NCI-H510A treated with DMSO at 0.1 percent for 48 hours (cell line): ENCODE results near the gene CHAF1A.

Experiments used
- DNase-seq: peaks from one replicate; lab custom pipeline; 2025; lab: John Stamatoyannopoulos, UW

The CHAF1A gene

GRCh38 chr19:4441994-4442818 is 39.8 kb downstream of the CHAF1A start:
- no peak for DNase-seq

- DNase-seq = no peak
These were observed 40.3 kb downstream of the CHAF1A start for GRCh38 chr19:4442819-4443146.

GRCh38 chr19:4443188-4443587 is 40.7 kb downstream of the CHAF1A start:
- no peak for DNase-seq

- no peak for DNase-seq
These were observed 41.7 kb downstream of the CHAF1A start for GRCh38 chr19:4443966-4444764.

- DNase-seq = no peak
These were observed 42.6 kb downstream of the CHAF1A start for GRCh38 chr19:4444765-4445741.

- DNase-seq = no peak
These were observed 43.7 kb downstream of the CHAF1A start for GRCh38 chr19:4445963-4446703.

- no peak for DNase-seq
These were observed 44.3 kb downstream of the CHAF1A start for GRCh38 chr19:4446704-4447200.

- DNase-seq = no peak
These were observed 45.1 kb downstream of the CHAF1A start for GRCh38 chr19:4447327-4448146.

- DNase-seq = no peak
These were observed 45.9 kb downstream of the CHAF1A start for GRCh38 chr19:4448147-4448985.

GRCh38 chr19:4449022-4449638 is 46.7 kb downstream of the CHAF1A start:
- DNase-seq = no peak

GRCh38 chr19:4449639-4450028 is 47.2 kb downstream of the CHAF1A start:
- DNase-seq = no peak

- no peak for DNase-seq
These were observed 50.0 kb downstream of the CHAF1A start for GRCh38 chr19:4452230-4452990.

GRCh38 chr19:4453232-4454179 is 51.1 kb downstream of the CHAF1A start:
- no peak for DNase-seq

GRCh38 chr19:4454747-4455718 is 52.6 kb downstream of the CHAF1A start:
- no peak for DNase-seq

GRCh38 chr19:4455719-4456475 is 53.5 kb downstream of the CHAF1A start:
- peak; percentile 20 for DNase-seq
